HG02642 (cell line): ENCODE data around the gene EXOC4.

Experiments
- ATAC-seq: cut with Tn5 transposase; IDR thresholded peaks from one replicate; pipeline ENCODE4 v1.9.1; 2021; ENCODE audit warnings: mild to moderate bottlenecking; ENCODE audit not compliant: unreplicated experiment, poor library complexity

Gene EXOC4

DNA sequence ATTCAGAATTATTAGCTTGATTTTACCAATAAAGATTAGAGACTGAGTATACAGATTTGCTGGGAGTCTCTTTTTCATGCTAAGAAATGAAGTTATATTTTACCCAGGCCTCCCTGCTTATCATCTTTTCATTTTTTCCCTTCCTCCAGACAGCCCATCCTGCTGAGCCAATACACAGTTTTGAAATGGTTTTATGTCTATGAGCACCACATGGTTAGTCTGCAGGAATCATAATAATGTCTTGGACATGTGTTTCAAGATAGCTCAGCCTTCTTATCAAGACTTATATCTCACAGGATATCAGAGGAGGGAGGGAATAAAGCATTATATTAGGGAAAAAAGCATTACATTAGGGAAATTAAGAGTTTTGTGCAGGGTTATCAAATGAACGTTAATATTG lies 157.1 kb downstream of the EXOC4 start:
- no peak for ATAC-seq

GRCh38 chr7:133411395-133411794 lies 158.5 kb downstream of the EXOC4 start:
- no peak for ATAC-seq

DNA sequence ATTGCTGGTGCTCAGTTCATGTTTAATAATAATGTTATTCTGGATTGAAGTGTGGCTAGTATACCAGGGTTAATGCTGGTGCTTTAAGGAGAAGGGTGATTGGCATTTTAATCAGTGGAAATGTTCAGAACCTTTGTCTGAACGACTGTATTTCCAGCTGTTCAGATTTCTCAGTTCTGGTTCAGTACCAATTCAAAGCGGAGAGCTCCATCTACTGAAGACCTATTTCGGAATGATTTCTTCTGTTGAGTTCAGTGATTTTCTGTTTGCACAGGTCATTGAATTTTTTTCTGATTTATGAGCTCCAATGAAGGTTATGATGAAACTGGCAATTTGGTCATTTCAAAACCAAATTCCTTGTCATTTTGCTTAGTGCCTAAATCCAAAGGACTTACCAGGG lies 160.1 kb downstream of the EXOC4 start:
- ATAC-seq = no peak

- no peak for ATAC-seq
Measured at GRCh38 chr7:133419041-133419440, 166.2 kb downstream of the EXOC4 start.

DNA sequence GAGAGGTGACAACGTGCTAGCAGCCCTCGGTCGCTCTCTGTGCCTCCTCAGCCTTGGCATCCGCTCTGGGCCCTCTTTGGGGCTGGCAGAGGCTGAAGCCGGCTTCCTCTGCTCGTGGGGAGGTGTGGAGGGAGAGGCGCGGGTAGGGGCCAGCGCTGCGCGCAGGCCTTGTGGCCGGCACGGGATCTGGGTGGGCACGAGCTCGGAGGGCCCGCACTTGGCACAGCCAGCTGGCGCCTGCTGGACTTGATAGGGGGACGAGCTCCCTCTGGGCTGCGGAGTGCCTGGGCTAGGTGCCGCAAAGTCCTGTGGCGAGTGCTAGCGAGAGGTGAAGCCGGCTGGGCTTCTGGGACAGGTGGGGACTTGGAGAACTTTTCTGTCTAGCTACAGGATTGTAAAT lies 170.7 kb downstream of the EXOC4 start:
- no peak for ATAC-seq

DNA sequence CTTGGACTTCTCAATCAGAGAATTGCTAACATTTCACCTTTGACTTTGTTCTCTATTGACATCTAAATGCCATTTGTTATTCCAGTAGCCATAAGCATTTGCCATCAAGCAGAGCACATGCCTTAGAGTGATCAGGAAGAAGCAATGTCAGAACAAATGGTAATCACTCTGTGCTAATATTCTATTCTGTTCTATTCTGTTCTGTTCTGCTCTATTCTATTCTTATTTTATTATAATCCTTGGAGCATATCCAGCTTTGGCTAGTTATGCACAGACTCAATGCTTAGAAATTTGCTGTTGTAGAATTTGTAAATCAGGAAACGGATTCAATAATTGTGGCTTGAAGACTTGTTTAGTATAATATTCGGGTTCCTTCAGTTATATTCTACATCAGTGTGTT lies 175.4 kb downstream of the EXOC4 start:
- no peak for ATAC-seq

DNA sequence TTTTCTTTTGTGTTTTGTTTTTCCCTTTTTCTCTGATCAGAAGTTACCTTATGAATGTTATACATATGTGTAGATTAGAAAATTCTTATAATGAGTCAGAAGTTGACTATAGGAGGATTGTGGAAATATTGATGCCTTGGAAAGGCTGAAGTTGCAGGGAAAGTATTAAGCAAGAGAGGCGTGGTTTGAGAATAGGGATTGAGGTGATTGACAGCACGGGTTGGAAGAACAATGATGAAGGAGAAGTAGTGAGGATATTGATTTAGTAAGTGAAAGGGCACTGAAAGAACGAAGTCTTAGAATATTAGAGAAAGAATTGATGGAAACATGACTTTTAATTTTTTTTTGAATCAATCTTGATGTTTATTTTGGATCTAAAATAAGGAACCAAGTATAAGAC lies 176.0 kb downstream of the EXOC4 start:
- ATAC-seq = no peak

- no peak for ATAC-seq
Measured at GRCh38 chr7:133429371-133429770, 176.5 kb downstream of the EXOC4 start.

DNA sequence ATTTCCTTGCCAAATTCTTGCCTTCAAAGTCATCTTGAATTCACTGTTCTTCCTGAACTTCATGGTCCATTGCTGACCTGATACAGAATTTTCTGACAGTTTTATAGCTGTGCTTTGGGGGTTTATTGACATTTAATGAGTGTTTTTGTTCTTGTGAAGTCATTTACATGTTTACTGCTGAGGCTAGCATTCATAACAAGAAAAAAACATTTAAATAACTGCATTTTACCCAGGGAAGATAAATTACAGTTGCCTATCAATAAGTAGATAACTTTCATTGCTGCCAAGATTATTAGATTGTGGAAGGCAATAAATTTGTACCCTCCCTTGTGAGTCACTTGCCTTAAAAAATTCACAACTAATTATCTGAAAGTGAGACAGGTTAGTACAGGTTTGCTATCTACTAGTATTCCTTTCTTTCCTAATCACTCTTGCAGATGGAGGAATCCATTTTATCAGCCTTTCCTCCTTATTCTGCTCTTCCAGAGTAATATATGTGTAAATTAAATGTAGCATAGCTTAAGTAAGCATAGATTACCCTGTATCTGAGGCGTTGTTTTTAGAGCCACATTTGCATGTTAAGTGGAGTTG lies 178.4 kb downstream of the EXOC4 start:
- no peak for ATAC-seq

- ATAC-seq = no peak
Measured at GRCh38 chr7:133433165-133433812, 180.4 kb downstream of the EXOC4 start.

DNA sequence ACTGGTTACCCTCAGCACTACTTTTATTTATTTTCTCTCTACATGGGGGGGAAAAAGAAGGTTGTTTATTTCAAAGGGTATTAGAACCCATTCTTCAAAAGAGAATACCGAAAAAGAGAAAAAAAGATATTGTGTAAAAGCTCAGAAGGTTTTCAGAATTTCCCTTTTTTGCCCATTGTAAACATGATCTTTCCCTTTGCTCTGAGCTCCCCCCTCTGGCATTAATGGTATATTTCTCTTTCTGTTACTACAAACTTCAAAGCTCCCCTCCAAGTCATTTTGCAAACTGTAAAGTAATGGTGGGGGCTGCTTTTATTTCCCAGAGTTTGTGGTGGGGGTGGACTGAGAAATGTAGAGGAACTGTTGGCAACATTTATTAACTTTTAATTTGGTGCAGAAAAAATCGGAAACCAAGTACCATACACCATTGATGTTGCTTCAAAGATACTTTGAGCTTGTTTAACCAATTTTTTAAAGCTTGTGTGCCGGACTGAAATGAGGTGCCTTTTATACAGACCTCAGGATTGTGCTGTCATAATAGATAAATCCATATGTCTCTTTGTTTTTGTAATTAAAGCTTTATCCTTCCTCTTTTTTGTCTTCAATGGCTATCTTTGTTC lies 181.5 kb downstream of the EXOC4 start:
- ATAC-seq = no peak

DNA sequence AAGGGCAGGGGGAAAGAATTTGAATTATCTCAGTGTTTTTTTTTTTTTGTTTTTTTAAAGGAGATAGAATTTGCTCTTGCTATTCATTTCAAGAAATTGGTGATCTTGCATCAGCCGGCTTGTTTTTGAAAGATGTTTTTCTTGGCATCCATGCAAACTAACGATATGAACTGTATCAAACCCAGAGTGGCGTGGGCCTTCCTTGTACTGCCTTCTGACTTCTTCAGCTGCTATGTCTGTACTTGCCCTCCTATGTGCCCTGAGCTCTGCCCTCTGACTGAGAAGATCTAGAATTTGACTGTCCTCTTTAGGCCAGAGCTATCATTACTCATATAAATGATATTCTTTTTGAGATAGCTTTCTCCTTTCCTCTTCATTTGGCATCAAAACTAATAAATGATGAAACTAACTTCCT lies 183.1 kb downstream of the EXOC4 start:
- ATAC-seq = no peak

GRCh38 chr7:133437544-133437943 lies 184.7 kb downstream of the EXOC4 start:
- ATAC-seq = no peak

DNA sequence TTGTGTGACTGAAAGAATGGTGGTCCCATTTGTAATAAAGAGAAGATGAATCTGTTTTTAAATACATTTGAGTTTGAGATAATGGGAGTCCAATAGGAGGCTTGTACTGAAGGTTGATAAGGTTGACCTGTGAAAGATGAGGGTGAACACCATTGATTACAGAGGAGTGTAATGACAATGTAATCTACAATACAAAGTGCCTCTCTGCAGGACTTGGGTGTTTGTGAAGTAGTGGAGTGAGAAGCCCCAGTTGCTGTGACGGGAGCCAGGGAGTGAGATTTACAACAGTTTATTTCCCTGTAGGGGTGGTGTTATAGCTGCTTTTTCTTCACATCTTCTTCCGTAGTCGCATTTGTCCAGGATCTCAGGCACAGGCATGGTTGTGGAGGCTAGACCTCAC lies 189.9 kb downstream of the EXOC4 start:
- ATAC-seq = no peak

GRCh38 chr7:133445617-133446016 lies 192.7 kb downstream of the EXOC4 start:
- no peak for ATAC-seq

GRCh38 chr7:133448012-133448411 lies 195.1 kb downstream of the EXOC4 start:
- ATAC-seq = no peak

DNA sequence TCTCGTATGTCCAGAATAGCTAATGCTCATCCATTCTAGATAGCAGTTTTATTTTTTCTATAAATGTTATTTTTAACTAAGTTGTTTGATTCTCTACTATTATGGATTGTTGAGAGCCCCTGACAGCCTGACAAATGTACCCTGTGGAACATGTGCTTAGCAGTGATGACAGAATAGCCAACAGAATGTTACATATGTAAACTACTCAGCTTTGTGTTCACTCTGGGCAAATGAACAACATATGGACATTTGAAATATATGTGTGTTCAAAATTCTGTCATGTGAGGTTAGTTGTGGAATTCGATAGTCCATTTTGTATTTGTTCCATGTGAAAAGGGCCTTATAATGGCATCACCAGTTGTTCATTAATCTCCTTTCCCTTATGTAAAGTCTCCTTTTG lies 199.7 kb downstream of the EXOC4 start:
- ATAC-seq = no peak

- no peak for ATAC-seq
Measured at GRCh38 chr7:133458688-133459087, 205.8 kb downstream of the EXOC4 start.

DNA sequence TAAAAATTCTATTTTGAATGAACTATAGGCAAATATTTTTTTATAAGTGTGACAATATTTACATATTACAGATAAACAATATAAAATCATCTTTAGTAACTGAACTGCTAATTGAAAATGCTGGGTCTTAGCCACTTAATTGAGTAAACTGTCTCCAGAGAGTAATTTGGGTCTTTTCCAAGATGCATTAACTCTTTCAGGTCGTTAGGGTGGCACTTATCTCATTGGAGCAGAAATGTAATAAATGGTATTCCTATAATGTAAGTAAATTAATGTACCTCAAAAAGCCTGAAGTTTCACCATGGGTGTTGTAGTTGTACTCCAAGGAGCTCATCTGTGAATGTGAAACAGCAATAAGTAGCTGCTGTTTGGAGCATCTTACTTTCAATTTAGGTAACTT lies 208.5 kb downstream of the EXOC4 start:
- ATAC-seq = no peak

GRCh38 chr7:133475655-133476054 lies 222.8 kb downstream of the EXOC4 start:
- no peak for ATAC-seq

DNA sequence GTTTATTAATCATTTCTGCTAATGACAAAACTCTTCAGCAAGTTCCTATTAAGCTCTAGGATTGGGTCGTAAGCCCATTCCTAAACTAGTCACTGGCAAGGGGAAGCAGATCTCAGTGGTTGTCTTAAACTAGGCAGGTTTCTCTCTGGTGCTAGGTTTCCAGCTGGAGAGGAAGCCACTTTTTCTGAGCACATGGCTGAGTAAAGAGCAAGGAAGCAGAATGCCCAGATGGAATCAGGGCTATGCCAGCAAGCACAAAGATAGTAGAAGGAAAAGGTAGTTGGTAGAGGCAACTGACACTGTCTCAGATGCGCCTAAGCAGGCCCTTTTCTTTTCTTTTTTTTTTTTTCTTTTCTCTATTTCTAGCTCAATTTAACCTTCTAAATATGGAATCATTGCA lies 224.9 kb downstream of the EXOC4 start:
- ATAC-seq = no peak

DNA sequence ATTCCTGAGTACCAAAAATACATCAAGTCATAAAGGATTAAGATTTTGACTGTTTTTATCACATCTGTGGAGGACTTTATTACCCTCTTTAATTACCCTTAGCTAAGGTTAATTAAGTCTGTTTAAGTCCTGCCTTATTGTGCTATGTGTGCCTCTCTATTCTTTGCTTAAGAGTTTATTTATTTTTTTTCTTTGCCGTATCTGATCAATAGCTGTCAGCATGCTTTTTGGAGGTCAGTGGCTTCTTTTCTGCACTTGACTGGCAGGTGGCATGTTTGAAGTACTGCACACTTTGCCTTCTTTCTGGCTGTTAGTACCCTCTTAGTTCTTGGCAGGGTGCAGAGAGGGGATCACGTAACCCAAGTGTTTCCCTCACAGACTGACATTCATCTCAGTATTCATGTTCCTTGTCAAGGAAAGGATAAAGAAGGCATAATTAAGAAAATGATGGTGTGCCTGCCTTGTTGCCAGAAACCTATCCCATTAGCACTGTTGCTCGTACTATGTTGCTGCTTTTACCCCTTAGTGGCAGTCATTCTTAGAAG lies 225.8 kb downstream of the EXOC4 start:
- ATAC-seq = no peak
